NCI-H460 (cell line): ENCODE measurements around the gene KCNG2. TPM values are rescaled to one million over a fixed set of nuclear protein-coding genes. Genes with fewer than 3 reads are reported as not detected.

ENCODE experiments used
- DNase-seq: peaks from one replicate; pipeline ENCODE4 v3.0.0-alpha.2; 2016; ENCODE audit warnings: low read depth; ENCODE audit errors: extremely low read depth
- total RNA-seq: library from RNA; depleted of rRNA; stranded (reverse); fragments of >200 nt; shearing (Covaris generic); gene quantifications from 2 replicates; pipeline ENCODE4 v1.2.3, GENCODE V29; 2014

The KCNG2 gene
- total RNA-seq, 1 experiment from 2014 or later, result 6.0 TPM

GRCh38 chr18:79878741-79879378 is 81.1 kb downstream of the KCNG2 start:
- no peak for DNase-seq

- no peak for DNase-seq
Measured at GRCh38 chr18:79879566-79879965, 81.8 kb downstream of the KCNG2 start.

GRCh38 chr18:79881695-79882094 is 84.0 kb downstream of the KCNG2 start:
- DNase-seq, result no peak

GRCh38 chr18:79882522-79883241 is 84.9 kb downstream of the KCNG2 start:
- DNase-seq, result no peak

- DNase-seq, result no peak
Measured at GRCh38 chr18:79883461-79884293, 85.9 kb downstream of the KCNG2 start.

GRCh38 chr18:79884294-79884962 is 86.7 kb downstream of the KCNG2 start:
- no peak for DNase-seq

GRCh38 chr18:79884963-79885728 is 87.4 kb downstream of the KCNG2 start:
- no peak for DNase-seq

GRCh38 chr18:79887181-79888000 is 89.7 kb downstream of the KCNG2 start:
- DNase-seq, result no peak

- DNase-seq, result no peak
Measured at GRCh38 chr18:79888016-79888415, 90.3 kb downstream of the KCNG2 start.

- no peak for DNase-seq
Measured at GRCh38 chr18:79889569-79889968, 91.8 kb downstream of the KCNG2 start.

- no peak for DNase-seq
Measured at GRCh38 chr18:79890674-79891073, 92.9 kb downstream of the KCNG2 start.

- DNase-seq, result no peak
Measured at GRCh38 chr18:79896738-79897137, 99.0 kb downstream of the KCNG2 start.

GRCh38 chr18:79897940-79898625 is 100.3 kb downstream of the KCNG2 start:
- no peak for DNase-seq

GRCh38 chr18:79898952-79899608 is 101.3 kb downstream of the KCNG2 start:
- no peak for DNase-seq

- DNase-seq, result no peak
Measured at GRCh38 chr18:79899609-79900445, 102.1 kb downstream of the KCNG2 start.

- no peak for DNase-seq
Measured at GRCh38 chr18:79900610-79901570, 103.2 kb downstream of the KCNG2 start.
